IMR-90 (cell line): ENCODE measurements around the gene HMGCLL1. TPM values are rescaled to one million over a fixed set of nuclear protein-coding genes. Genes with fewer than 3 reads are reported as not detected.

ENCODE experiments used
- ATAC-seq: fragments of 200-7000 bp; cut with Tn5 transposase; 2 replicates; pipeline ENCODE4 v1.9.1; 2020; ENCODE audit warnings: low read depth, mild to moderate bottlenecking, moderate library complexity
- BruUV-seq: library from RNA; stranded (reverse); fragments of 400-500 nt; replicated peaks from 2 replicates; lab custom pipeline; 2021; lab: Mats Ljungman, UMichigan
- CTCF ChIA-PET: fragments of 300-600 bp; formaldehyde crosslinking; extraction: SDS; loops from one replicate; lab custom pipeline; 2021; ENCODE audit warnings: antibody characterized with exemption; lab: Yijun Ruan, JAX
- POLR2A ChIA-PET: fragments of 300-600 bp; sonication (Branson Sonifier 250); formaldehyde crosslinking; loops from one replicate; lab custom pipeline; 2022; ENCODE audit warnings: antibody characterized with exemption; ENCODE audit not compliant: unreplicated experiment; lab: Charles Lee
- DNase-seq: peaks from one replicate; pipeline ENCODE4 v3.0.0; 2013
- H2AFZ ChIP-seq: replicated peaks from 2 replicates; pipeline ENCODE3; 2013; ENCODE audit warnings: low read length, mild to moderate bottlenecking; ENCODE audit not compliant: poor library complexity
- H2AK5ac ChIP-seq: 2 replicates; pipeline ENCODE4 v1.6.1; 2013; ENCODE audit warnings: low read depth, low read length, inconsistent platforms
- H2AK9ac ChIP-seq: replicated peaks from 2 replicates; pipeline ENCODE3; 2013; ENCODE audit warnings: mild to moderate bottlenecking, low read depth, low read length, moderate library complexity; ENCODE audit not compliant: poor library complexity
- H2BK120ac ChIP-seq: 2 replicates; pipeline ENCODE4 v1.6.1; 2013; ENCODE audit warnings: low read depth, low read length, inconsistent platforms
- H2BK15ac ChIP-seq: 3 replicates; pipeline ENCODE4 v1.6.1; 2013; ENCODE audit warnings: low read depth, low read length, inconsistent platforms
- H2BK20ac ChIP-seq: 2 replicates; pipeline ENCODE4 v1.6.1; 2013; ENCODE audit warnings: low read depth, mild to moderate bottlenecking, inconsistent platforms, low read length, moderate library complexity
- H2BK5ac ChIP-seq: 2 replicates; pipeline ENCODE4 v1.6.1; 2013; ENCODE audit warnings: mild to moderate bottlenecking, low read depth, low read length, inconsistent platforms; ENCODE audit not compliant: poor library complexity, severe bottlenecking
- H3K14ac ChIP-seq: replicated peaks from 2 replicates; pipeline ENCODE4 v1.6.1; 2013; ENCODE audit warnings: low read depth, low read length, inconsistent platforms
- H3K18ac ChIP-seq: 2 replicates; pipeline ENCODE4 v1.6.1; 2013; ENCODE audit warnings: low read depth, low read length, control low read depth
- H3K23ac ChIP-seq: 2 replicates; pipeline ENCODE4 v1.6.1; 2013; ENCODE audit warnings: low read depth, low read length, inconsistent platforms
- H3K27ac ChIP-seq: 2 replicates; pipeline ENCODE4 v1.5.1; 2013; ENCODE audit warnings: mild to moderate bottlenecking, control low read depth, low read length; ENCODE audit not compliant: insufficient read depth
- H3K27me3 ChIP-seq: 2 replicates; pipeline ENCODE4 v1.6.1; 2013; ENCODE audit warnings: low read length; ENCODE audit not compliant: control insufficient read depth, insufficient read depth
- H3K36me3 ChIP-seq: 2 replicates; pipeline ENCODE4 v1.6.1; 2013; ENCODE audit warnings: low read length, mixed read lengths; ENCODE audit not compliant: control insufficient read depth, insufficient read depth
- H3K4ac ChIP-seq: 2 replicates; pipeline ENCODE4 v1.6.1; 2013; ENCODE audit warnings: low read depth, low read length, inconsistent platforms
- H3K4me1 ChIP-seq: 2 replicates; pipeline ENCODE4 v1.6.1; 2013; ENCODE audit warnings: low read length, mixed read lengths; ENCODE audit not compliant: control insufficient read depth, insufficient read depth
- H3K4me2 ChIP-seq: 2 replicates; pipeline ENCODE4 v1.6.1; 2013; ENCODE audit warnings: low read depth, mild to moderate bottlenecking, control low read depth, low read length, moderate library complexity
- H3K4me3 ChIP-seq: 2 replicates; pipeline ENCODE4 v1.5.1; 2013; ENCODE audit warnings: low read depth, mild to moderate bottlenecking, control low read depth, low read length, moderate library complexity; ENCODE audit not compliant: insufficient read depth
- H3K56ac ChIP-seq: 2 replicates; pipeline ENCODE4 v1.6.1; 2013; ENCODE audit warnings: low read length, inconsistent platforms; ENCODE audit not compliant: insufficient read depth; ENCODE audit errors: extremely low read depth
- H3K79me1 ChIP-seq, 2 experiments: 2 replicates each; pipeline ENCODE4 v1.6.1; 2013; ENCODE audit warnings: low read length in 2 of 2, inconsistent platforms in 1 of 2, low read depth in 1 of 2
- H3K9ac ChIP-seq: 2 replicates; pipeline ENCODE4 v1.6.1; 2013; ENCODE audit warnings: low read depth, low read length, control low read depth
- H3K9me1 ChIP-seq: 2 replicates; pipeline ENCODE4 v1.6.1; 2013; ENCODE audit warnings: low read length, inconsistent platforms; ENCODE audit not compliant: insufficient read depth
- H3K9me3 ChIP-seq: 2 replicates; pipeline ENCODE4 v1.6.1; 2013; ENCODE audit warnings: low read length; ENCODE audit not compliant: control insufficient read depth, insufficient read depth
- H4K20me1 ChIP-seq: 2 replicates; pipeline ENCODE4 v1.6.1; 2013; ENCODE audit warnings: low read length, inconsistent platforms; ENCODE audit not compliant: insufficient read depth
- H4K5ac ChIP-seq: 2 replicates; pipeline ENCODE4 v1.6.1; 2013; ENCODE audit warnings: mild to moderate bottlenecking, low read depth, low read length, control low read depth
- H4K8ac ChIP-seq, 2 experiments: 2 replicates each; pipeline ENCODE4 v1.6.1; 2013; ENCODE audit warnings: low read depth in 2 of 2, low read length in 2 of 2, control low read depth in 1 of 2, inconsistent platforms in 1 of 2
- H4K91ac ChIP-seq: 2 replicates; pipeline ENCODE4 v1.6.1; 2013; ENCODE audit warnings: low read depth, low read length, inconsistent platforms; ENCODE audit not compliant: insufficient read depth
- BHLHE40 ChIP-seq: fragments of 150-350 bp; IDR thresholded peaks from 2 replicates; pipeline ENCODE4 v1.6.1; 2016; ENCODE audit warnings: mild to moderate bottlenecking, low read depth, low read length
- CEBPB ChIP-seq: IDR thresholded peaks from 2 replicates; pipeline ENCODE4 v1.6.1; 2012; ENCODE audit warnings: low read depth, low read length, improper control_type of control experiment
- CHD1 ChIP-seq: IDR thresholded peaks from 2 replicates; pipeline ENCODE4 v1.6.1; 2012; ENCODE audit warnings: low read depth, low read length, improper control_type of control experiment
- CTCF ChIP-seq: conservative IDR thresholded peaks from 2 replicates; pipeline ENCODE4 v1.5.1; 2012; ENCODE audit warnings: mild to moderate bottlenecking, low read depth, low read length, improper control_type of control experiment
- FOS ChIP-seq: fragments of 150-350 bp; IDR thresholded peaks from 2 replicates; pipeline ENCODE4 v1.6.1; 2016; ENCODE audit warnings: low read depth, low read length
- MAFK ChIP-seq: IDR thresholded peaks from 2 replicates; pipeline ENCODE4 v1.6.1; 2012; ENCODE audit warnings: low read depth, low read length, improper control_type of control experiment
- MAZ ChIP-seq: IDR thresholded peaks from 2 replicates; pipeline ENCODE4 v1.6.1; 2012; ENCODE audit warnings: low read depth, mild to moderate bottlenecking, low read length, improper control_type of control experiment, moderate library complexity, borderline replicate concordance
- POLR2A ChIP-seq: IDR thresholded peaks from 2 replicates; pipeline ENCODE4 v1.6.1; 2012; ENCODE audit warnings: mild to moderate bottlenecking, low read depth, low read length
- RAD21 ChIP-seq: IDR thresholded peaks from 2 replicates; pipeline ENCODE4 v1.6.1; 2012; ENCODE audit warnings: low read length, improper control_type of control experiment
- RCOR1 ChIP-seq: IDR thresholded peaks from 2 replicates; pipeline ENCODE4 v1.6.1; 2012; ENCODE audit warnings: mild to moderate bottlenecking, low read length, improper control_type of control experiment; ENCODE audit not compliant: insufficient replicate concordance
- RFX5 ChIP-seq: IDR thresholded peaks from 2 replicates; pipeline ENCODE4 v1.8.0; 2012; ENCODE audit warnings: low read depth, mild to moderate bottlenecking, low read length, moderate library complexity
- SMC3 ChIP-seq: fragments of 150-350 bp; IDR thresholded peaks from 2 replicates; pipeline ENCODE4 v1.6.1; 2016; ENCODE audit warnings: low read depth, mild to moderate bottlenecking, antibody characterized with exemption, low read length, moderate library complexity
- USF2 ChIP-seq: fragments of 150-350 bp; IDR thresholded peaks from 2 replicates; pipeline ENCODE4 v1.6.1; 2017; ENCODE audit warnings: mild to moderate bottlenecking, antibody characterized with exemption, low read length, low read depth
- WGBS, 2 experiments: methylation state at CpG; one replicate each; pipeline versions ENCODE4 v1.1.5 to v1.1.7; 2013; ENCODE audit warnings: missing lambda C conversion rate in 2 of 2; ENCODE audit not compliant: insufficient read length in 1 of 2; ENCODE audit errors: extremely low coverage in 2 of 2; 5-methylcytosine and 5-hydroxymethylcytosine counted together
- dilution Hi-C: fragments of 300-500 bp; cut with HindIII; formaldehyde crosslinking; loops from one replicate; pipeline ENCODE4 v1.14.3; 2018; ENCODE audit warnings: low sequenced_read_pairs; ENCODE audit not compliant: unreplicated experiment
- in situ Hi-C: fragments of 300-500 bp; cut with MboI; formaldehyde crosslinking; loops from 3 replicates; pipeline ENCODE4 v1.14.3; 2019; ENCODE audit warnings: low sequenced_read_pairs, inconsistent platforms, mixed read lengths
- intact Hi-C: fragments of 100-400 bp; cut with micrococcal nuclease; formaldehyde crosslinking; loops from 2 replicates; pipeline ENCODE4 v1.10.0; 2022
- polyA plus RNA-seq, 3 experiments: library from polyadenylated mRNA; depleted of rRNA; stranded (reverse); fragments of >200 nt; gene quantifications; 2 replicates each; pipeline ENCODE4 v1.2.3, GENCODE V29; 2012; ENCODE audit warnings: low replicate concordance in 1 of 3
- total RNA-seq: library from RNA; depleted of rRNA; stranded (reverse); fragments of >200 nt; gene quantifications from 2 replicates; pipeline ENCODE4 v1.2.3, GENCODE V29; 2012

HMGCLL1 gene
- total and polyA plus RNA-seq, 2 of the 4 experiments (the other 2 are of a cell fraction), result 0.03 TPM; not detected in 1

- H2AFZ ChIP-seq, result peak overlapping the region; percentile 57
- H3K4me1 ChIP-seq, result peaks cover 1% of the 10 kb centered on the region
- H4K5ac ChIP-seq, result no peak overlapping the region
- H3K79me1 ChIP-seq, result no peaks in the 10 kb centered on the region
- H3K56ac ChIP-seq, result peak overlapping the region; percentile 22; the same call in 1 of the 2 replicates
- dilution Hi-C loops, result no loop called here
- TF ChIP-seq POLR2A, result no peak
- TF ChIP-seq RFX5, result no peak
- TF ChIP-seq MAFK, result no peak
- TF ChIP-seq RAD21, result peak; percentile 74
- no peak for TF ChIP-seq RCOR1
- peak; percentile 83 for TF ChIP-seq SMC3
- TF ChIP-seq MAZ, result no peak
- TF ChIP-seq FOS, result no peak
- TF ChIP-seq BHLHE40, result no peak
- no peak for TF ChIP-seq CHD1
- no peak for TF ChIP-seq USF2
- peak; percentile 66 for TF ChIP-seq CTCF
- TF ChIP-seq CEBPB, result no peak
- peak overlapping the region; percentile 82 for H2AK5ac ChIP-seq
- CTCF ChIA-PET, result interaction anchor here (0.6 to 1.7 kb wide), 13 partner anchors 153 to 510 kb away, joined by 3 to 7 read pairs (median 4); no protein-coding TSS in a partner anchor
- no peak overlapping the region for H3K27ac ChIP-seq
- H3K27me3 ChIP-seq, result no peaks in the 10 kb centered on the region
- in situ Hi-C loops, result loop anchor here (10.0 to 25.0 kb wide), 3 partner anchors 439 to 842 kb away; no protein-coding TSS in a partner anchor
- H3K4me3 ChIP-seq, result no peak overlapping the region
- H3K23ac ChIP-seq, result no peak overlapping the region
- H3K9me3 ChIP-seq, result no peaks in the 10 kb centered on the region
- H3K36me3 ChIP-seq, result no peaks in the 10 kb centered on the region
- H4K8ac ChIP-seq, result peak overlapping the region in 1 of 2 experiments; percentile 95; a peak in 1 of 4 replicates
- ATAC-seq (peak; percentile 48; the same call in 1 of the 2 replicates), DNase-seq (peak; percentile 45)
- peak overlapping the region; percentile 79; the same call in 1 of the 3 replicates for H2BK15ac ChIP-seq
- intact Hi-C loops, result loop anchor here (1.0 to 10.0 kb wide), 6 partner anchors 169 to 1461 kb away; no protein-coding TSS in a partner anchor
- peak overlapping the region; percentile 92 for H3K4ac ChIP-seq
- peak overlapping the region; percentile 97; the same call in 1 of the 2 replicates for H2BK20ac ChIP-seq
- no peak overlapping the region for H2BK5ac ChIP-seq
- H3K9me1 ChIP-seq, result peaks cover 2% of the 10 kb centered on the region; the same call in 1 of the 2 replicates
- peak overlapping the region; percentile 92 for H2BK120ac ChIP-seq
- no peak overlapping the region for H3K18ac ChIP-seq
- H4K91ac ChIP-seq, result peak overlapping the region; percentile 92
- H3K9ac ChIP-seq, result no peak overlapping the region
- POLR2A ChIA-PET, result no interaction called here
- H3K4me2 ChIP-seq, result no peak overlapping the region
- peak overlapping the region; percentile 83 for H2AK9ac ChIP-seq
- BruUV-seq, result no TSS peak
- no peaks in the 10 kb centered on the region for H4K20me1 ChIP-seq
- WGBS, 2 experiments, result no CpG with 5 or more reads among the region's 1 CpG
- H3K14ac ChIP-seq, result peak overlapping the region; percentile 94; the same call in 1 of the 2 replicates
Observed at GRCh38 chr6:55445648-55446204, 133.3 kb downstream of the HMGCLL1 start.
